Left cardiac atrium (tissue), 4 donors: ENCODE measurements around the gene FGD1. TPM values are rescaled to one million over a fixed set of nuclear protein-coding genes. Genes with fewer than 3 reads are reported as not detected.
A peak's percentile ranks its signal among the peaks of the same experiment; 100 is the strongest.

Experiments
- ATAC-seq, 2 donors: fragments of 200-7000 bp; cut with Tn5 transposase; one replicate each; pipeline ENCODE4 v1.9.1; 2020; ENCODE audit warnings: mild to moderate bottlenecking in 2 of 2, moderate library complexity in 2 of 2
- DNase-seq: peaks from one replicate; pipeline ENCODE4 v3.0.0-alpha.2; 2020
- intact Hi-C, 2 donors: fragments of 100-400 bp; cut with DNase I; formaldehyde crosslinking; loops; one replicate each; pipeline versions ENCODE4 v1.14.1 to v1.15.1; 2022 to 2023
- total RNA-seq, 2 donors: library from RNA; stranded (reverse); fragmentation: NEBNext Ultra II Directional; extraction: Animal tissue kit (Norgen Biotek cat#: 25700); gene quantifications; one replicate each; pipeline ENCODE4 v1.2.1, GENCODE V29; 2021
- donor health status: DM: no; HTN: yes; CAD: no.
- donor health status: DM: no; HTN: yes; CAD: no; lungs with severe emphysema.
- donor health status: DM: yes; HTN: yes; CAD: no.
- donor health status: Dilated cardiomyopathy.

The FGD1 gene
- total RNA-seq, 2 donors from 2014 or later = 4.6 to 5.3 TPM

DNA sequence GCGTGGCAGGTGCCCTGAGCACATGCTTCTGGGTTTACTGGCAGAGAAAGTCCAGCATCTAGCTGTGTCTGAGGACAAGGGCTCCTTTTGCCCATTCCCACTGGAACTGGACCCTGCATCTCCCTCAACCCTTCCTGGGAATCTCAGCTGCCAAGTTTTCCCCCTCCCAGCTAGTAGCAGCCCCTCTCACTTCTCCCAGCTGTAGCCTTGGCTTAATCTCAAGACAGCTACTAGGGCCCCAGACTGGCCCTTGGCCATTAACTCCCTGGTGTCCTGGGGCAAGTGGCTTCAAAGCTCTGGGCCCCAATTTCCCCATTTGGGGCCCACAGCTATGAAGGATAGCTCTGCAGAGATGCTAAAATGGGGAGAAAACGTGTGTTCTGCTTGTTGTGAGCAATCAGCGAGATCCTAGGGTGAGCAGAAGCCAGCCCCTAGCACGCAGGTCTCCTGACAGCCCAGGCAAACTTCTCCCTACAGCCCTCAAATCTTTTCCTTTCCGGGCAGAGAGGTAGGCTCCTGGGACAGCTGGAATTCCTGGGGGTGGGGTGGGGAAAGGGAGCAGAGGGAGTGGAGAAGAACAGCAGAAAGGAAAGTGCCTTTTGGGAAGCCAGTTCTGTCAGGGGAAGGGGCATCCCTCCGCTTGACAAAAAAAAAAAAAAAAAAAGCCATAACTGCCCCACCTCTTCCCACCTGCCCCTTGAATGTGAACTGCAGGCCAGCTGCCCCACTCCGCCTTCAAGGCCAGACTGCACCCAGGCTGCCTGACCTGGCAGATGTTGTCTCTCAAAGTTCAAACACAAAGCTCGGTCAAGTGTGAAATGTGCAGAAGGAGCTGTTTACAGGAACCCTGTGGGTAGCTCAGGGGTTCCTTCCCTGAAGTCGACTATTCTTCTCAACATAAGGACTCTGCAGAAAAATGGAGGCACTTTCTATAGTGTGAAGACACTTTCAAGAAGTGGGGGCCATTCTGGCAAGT is 16.6 kb downstream of the FGD1 start:
- no peak for ATAC-seq
- no peak for DNase-seq
- intact Hi-C loops = no loop called here

DNA sequence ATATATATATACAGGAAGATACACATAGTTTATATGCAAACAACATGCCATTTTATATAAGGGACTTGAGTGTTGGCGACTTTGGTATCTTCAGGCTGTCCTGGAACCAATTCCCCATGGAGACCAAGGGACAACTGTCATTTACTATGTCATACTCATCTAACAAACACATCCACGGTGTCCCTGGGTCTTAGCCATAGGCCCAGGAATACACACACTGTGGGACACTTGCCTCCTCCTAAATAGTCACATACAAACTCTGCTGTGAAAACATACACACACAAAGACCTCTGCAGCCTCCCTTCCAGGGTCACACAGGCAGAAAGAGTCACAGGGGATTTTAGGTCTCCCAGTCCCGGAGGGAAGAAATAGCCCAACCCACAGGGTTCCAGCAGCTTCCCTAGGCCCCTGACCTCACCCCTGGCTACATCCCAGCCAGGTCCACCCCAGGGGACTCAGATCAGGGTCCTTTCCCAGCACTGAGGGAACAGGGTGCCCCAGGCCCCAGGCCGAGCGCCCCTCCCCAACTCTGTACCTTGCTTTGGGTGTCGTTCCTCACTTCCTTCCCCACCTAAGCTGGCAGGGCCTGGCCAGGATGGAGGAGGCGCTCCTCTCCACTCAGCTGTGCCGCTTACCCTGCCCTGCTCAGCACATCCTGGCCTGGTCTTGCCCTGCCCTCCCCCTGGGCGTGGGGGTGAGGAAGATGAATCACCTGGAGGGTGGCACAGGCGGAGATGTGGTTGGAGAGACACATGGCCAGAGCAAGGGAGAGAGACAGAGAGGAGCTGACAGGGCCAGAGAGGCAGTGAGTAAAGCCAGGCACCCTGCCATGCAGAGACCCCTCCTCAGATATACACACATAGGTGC is 21.8 kb downstream of the FGD1 start:
- no peak for DNase-seq
- peak; percentile 12 to 86 for ATAC-seq
- intact Hi-C loops = no loop called here

DNA sequence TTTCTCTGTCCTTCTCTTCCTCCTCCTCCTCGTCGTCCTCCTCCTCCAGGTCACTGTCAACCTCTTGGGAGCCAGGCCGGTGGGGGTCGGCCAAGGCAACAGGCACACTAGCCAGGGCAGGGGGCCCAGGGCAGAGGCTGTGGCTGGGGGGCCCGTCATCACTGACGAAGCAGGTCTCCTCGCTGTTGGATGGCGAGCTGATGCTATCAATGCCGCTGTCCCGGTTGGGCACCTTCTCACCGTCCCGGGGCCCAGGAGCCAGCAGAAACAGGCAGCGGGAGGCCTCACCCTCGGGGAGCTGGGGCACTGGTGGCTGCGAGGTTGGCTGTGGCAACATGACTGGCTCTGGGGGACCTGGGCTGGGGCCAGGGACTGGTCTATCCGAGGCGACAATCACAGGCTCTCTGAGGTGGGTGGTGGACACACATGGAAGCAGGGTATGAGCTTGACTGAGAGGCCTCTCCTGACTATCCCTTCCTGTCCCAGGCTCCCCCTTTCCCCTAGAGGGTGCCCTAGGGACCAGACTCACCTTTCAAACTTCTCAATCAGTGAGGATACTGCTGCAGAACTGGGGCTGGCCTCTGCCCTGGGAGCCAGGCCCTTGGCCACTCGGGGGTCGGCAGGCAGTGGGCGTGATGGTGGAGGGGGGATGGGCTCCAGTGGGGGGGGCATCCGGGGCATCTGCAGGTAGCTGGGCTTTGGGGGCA is 25.8 kb downstream of the FGD1 start:
- intact Hi-C loops = no loop called here
- ATAC-seq = no peak

DNA sequence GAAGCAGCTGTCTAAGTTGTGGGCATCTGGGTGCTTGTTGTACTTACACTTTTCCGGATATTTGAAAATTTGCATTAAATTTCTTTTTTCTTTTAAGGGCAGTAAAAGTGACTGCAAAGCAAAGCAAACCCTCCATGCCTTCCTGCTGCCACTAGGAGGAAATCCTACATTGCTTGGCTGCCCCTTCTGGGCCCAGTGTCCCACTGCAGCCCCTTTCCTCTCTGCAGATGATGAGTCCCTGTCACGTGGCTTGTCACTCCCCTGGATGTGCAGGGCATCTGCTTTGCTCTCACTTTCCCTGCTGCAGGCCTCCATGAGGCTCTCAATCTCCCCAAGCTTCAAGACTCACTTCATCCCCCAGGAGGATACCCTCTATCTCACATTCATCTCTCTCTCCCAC is 43.1 kb downstream of the FGD1 start:
- ATAC-seq = no peak
- no peak for DNase-seq
- intact Hi-C loops = no loop called here

More for the DNA sequence above, 25.8 kb downstream of the FGD1 start:
- DNase-seq = no peak

DNA sequence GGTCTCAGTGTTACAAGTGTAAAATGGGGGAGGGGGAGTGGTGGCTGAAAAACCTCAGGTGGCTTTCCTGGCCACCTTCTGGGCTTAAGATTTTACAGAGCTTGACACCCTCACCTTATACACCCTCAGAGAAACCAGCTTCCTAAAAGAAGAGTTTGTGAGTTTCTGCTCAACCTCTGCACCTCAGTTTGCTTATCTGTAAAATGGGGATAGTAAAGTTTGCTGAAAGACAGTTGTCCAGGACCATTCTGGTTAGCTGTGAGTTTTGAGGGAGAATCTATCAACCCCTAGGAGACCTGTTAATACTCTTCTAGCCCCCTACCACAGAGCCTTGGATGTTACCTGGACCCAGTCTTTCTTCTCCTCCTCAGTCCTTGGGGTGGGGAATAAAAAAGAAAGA is 46.1 kb downstream of the FGD1 start:
- ATAC-seq = no peak
- intact Hi-C loops = no loop called here
- DNase-seq = no peak

DNA sequence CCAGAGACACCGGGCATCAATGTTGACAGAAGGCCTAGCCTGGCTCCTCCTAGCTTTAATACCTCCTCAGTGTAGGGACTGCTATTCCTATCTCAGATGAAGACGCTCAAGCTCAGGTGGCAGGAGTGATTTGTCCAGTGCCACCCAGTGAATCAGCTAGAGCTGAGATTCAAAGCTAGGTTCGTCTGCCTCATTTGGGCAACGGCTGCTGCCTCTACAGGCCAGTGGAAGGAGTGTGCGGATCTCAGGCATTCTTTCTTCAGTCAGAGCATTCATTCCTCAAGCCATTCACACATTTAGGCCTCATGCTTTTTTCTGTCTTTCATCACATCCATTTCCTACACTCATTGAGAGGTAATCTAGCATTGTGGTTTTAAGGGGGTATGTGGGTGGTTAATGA is 48.6 kb downstream of the FGD1 start:
- no peak for ATAC-seq
- intact Hi-C loops = no loop called here
- no peak for DNase-seq

DNA sequence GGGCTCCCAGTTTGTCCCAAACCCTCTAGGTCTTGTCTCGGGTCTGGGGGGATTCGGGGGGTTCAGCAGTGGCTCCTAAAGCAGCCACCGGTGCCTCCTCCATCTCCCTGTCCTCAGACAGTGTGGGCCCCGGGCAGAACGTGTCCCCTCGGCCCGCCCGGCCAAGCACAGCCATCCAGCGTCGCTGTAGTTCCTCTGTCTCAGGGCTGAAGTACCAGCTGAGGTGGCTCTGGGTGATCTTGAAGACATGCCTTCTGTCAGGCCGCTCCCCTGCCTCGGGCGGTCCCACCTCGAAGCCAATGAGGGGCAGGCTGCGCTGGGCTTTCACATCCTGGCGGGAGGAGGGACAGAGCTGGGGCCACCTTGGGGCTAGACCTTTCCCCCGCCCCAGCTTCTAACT is 50.0 kb downstream of the FGD1 start:
- intact Hi-C loops = no loop called here
- DNase-seq = no peak
- no peak for ATAC-seq

DNA sequence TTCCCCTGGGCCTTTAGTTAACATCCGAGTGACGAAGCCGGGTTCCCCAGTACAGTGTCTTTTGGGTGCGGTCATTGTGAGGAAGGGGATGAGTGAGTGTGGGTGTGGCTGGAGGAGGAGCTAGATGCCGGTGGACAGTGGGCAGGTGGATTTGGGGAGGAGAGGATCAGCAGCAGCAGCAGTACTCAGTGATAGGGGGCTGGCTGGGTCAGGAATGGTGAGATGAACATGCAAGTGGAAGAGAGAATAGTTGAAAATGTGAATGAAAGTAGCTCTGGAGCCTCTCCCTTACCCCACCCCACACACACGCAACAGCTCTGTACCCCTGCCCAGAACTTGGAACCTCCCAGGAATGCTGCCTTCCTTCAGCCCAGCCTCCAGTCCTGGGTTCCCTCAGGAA is 51.3 kb downstream of the FGD1 start:
- ATAC-seq = no peak
- intact Hi-C loops = no loop called here

DNA sequence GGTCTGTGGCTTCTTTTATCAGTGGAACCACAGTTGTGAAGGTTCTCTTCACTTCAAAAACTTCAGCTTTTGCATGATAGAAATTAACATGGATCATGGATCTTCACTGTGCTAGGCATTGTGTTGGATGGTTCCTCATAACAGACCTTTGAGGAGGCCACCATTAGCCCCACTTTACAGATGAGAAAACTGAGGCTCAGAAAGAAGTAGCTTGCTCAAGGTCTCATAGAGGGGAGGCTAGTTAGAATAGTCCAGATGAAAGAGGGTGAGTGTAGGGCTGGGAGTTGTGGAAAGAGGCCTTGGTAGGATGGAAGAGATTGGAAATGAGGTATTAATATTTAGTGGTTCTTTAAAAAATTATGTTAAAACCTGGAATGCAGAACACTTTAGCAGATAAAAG is 53.2 kb downstream of the FGD1 start:
- DNase-seq (no peak), ATAC-seq (no peak)
- intact Hi-C loops = no loop called here

More for the DNA sequence above, 51.3 kb downstream of the FGD1 start:
- no peak for DNase-seq

DNA sequence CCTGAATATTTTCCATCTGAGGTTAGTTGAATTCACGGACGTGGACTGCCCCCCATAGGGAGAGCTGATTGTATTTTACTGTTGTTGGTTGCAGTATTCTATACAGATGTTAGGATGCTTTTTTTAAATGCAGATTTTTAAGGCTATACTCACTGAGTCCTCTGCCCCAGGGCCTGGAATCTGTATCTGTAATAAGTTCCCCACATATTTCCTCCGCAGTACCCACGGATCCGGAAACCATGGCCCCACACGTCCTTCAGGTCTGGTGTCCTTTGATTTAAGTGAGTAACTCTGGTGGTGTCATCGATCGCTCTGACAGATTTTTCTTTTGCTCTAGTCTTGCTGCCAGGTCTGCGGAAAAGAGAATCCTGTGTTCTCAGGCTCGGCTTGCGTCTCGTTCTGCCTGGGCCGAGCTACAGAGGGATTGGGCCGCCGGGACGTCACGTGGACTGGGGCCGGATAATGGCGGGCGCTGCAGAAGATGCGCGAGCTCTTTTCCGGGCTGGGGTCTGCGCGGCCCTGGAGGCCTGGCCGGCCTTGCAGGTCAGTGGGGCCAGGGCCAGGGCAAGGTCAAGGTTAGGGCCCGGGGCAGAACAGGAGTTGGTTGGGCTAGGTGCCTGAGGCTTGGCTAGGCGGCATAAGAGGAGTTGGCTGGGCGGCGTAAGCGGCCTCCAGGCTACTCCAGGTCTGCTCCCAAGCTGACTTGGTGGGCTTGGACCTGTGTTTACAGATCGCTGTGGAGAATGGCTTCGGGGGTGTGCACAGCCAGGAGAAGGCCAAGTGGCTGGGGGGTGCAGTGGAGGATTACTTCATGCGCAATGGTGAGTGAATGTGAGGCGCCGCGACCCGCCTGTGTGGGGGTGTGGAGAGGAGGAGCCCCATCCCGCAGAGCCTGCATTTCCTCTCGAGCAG is 55.8 kb downstream of the FGD1 start, which contains the start of gene TSR2:
TSS of gene TSR2 (plus strand) at position 445 of the 912 bp plus-strand sequence. CDS start at position 463, 18 bp downstream.
- ATAC-seq (peak; percentile 98), DNase-seq (peak; percentile 86)
- intact Hi-C loops = no loop called here

DNA sequence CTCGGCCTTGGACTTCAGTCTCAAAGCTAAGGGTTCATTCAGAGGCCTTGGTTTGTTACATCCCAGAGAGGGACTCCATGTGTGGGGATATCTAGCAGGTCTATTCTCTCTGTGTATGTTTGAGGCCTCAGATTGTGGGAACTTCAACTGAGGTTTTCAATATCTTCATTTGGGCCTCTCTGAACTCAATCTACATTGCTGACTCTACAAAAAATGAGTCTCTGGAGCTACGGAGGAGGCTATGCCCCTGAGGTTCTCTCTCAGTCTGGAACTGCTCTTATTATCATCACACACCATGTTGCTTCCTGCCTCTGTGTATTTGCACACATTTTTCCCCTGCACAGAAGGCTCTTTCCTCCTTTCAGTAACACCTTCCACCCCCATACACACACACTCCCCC is 60.9 kb downstream of the FGD1 start:
- no peak for ATAC-seq
- intact Hi-C loops = no loop called here

DNA sequence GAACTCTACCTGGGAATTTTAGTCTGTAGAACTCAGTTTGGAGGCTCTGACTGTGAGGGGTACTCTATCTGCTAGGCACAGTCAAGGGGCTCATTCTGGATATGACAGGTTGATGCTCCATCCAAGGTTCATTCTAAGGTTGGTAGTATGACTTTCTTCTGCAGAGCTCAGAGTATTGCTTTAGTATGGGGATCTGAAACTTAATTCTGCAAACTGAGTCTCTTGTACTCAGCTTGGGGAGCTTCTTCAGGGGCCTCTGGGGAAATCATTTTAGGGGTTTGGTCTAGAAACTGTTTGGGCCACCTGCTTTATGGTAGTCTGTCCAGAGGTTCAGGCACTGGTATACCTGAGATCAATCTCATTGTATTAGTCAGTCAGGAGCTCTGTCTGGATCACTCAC is 65.5 kb downstream of the FGD1 start:
- intact Hi-C loops = no loop called here
- DNase-seq (no peak), ATAC-seq (no peak)

More for the DNA sequence above, 60.9 kb downstream of the FGD1 start:
- DNase-seq = no peak

DNA sequence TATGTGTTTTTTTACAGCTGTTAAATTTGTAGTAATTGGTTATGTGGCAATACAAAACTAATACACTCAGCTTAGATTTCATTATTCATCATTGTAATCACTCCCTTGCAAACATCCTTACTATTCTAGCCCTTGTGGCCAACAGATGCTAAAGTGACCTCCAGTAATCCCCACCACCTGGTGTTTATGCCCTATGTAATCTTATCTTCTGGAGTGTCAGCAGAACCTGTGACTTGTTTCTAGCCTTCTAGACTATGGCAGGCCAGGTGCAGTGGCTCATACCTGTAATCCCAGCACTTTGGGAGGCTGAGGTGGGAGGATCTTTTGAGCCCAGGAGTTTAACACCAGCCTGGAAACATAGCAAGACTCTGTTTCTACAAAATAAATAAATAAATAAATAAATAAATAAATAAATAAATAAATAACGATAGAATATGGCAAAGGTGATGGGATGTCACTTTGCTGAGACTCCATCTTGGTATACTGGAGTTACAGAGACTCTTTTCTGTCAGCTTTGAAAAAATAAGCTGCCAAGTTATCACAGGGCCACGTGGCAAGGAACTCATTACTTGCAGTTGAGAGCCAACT is 68.1 kb downstream of the FGD1 start:
- intact Hi-C loops = no loop called here
- DNase-seq (no peak), ATAC-seq (no peak)

DNA sequence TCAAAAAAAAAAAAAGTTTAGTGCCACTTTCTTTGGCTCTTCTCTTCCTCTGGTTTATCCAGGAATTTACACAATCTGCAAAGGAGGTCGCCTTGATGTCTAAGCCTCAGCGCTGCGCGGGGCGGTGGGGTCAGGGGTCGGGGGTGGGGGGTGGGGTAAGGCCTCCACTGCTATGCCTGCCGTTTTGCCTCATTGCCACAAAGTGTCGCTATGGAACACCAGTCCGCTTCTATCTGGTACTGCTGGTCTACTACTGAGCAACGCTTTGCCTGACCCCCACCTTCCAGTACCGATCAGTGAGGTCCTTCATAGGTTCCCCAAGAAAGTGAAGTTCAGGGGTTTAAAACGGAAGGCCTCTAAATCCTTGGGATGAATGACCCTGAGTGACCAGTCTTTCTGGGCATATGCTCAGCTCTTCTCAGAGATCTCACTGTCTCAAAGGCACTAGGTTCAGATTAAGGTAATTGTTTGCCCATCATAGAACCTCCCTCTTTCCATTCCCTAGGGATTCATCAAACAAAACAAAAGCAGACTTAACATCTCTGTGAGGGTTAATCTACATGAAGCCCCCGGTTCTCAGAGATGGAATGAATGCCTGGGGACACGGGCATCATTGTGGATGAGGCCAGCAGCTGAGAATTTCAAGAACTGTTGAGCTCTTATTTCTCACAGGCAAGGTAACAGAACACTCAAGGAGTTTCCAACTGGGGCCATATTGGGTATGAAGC is 72.7 kb downstream of the FGD1 start:
- intact Hi-C loops = no loop called here
- ATAC-seq (no peak), DNase-seq (no peak)

DNA sequence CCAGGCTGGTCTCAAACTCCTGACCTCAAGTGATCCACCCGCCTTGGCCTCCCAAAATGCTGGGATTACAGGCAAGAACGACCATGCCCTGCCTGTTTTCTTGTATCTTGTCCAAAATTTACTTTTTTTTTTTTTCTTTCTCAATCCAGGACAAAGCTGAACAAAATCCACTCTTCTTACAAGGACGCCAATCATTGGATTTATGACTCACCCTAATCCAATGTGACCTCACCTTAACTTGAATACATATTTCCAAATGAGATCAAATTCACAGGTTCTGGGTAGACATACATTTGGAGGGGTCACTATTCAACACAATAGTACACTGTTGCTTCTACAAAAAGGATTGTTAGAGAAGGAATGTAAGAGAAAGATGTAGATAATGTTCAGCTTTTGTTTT is 73.9 kb downstream of the FGD1 start:
- DNase-seq = no peak
- intact Hi-C loops = no loop called here
- no peak for ATAC-seq

DNA sequence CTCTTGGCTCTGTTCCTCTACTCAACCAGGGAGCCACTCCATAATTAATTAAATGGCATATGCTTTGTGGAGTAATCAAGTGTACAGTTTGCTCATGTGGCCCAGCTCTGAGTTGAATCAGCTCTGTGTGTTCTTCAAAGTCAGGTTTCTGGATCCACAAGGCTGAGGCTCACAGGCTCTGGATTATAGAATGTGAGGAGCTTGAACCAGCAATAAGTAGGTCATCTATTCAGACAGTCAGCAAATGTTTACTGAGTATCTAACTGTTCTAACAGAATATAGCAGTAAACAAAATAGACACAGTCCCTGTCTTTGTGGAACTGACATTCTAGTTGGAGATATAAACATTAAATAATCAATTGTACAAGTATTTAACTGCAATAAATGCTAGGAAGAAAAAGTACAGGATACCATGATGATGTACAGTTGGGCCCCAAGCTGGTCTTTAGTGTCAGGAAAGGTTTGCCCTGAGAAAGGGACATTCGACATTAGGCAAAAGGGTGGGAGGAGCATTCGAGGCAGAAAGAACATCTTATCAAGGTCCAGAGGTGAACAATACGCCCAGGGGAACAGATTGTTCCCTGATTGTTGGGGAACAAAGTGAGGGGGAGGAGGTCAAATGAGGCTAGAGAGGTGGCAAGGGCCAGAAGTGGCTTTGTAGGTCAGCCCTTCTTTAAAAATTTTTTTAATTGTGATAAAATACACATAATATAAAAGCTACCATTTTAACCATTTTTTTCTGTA is 76.3 kb downstream of the FGD1 start:
- DNase-seq (no peak), ATAC-seq (peak in 1 of 2 donors; percentile 25)
- intact Hi-C loops = no loop called here

DNA sequence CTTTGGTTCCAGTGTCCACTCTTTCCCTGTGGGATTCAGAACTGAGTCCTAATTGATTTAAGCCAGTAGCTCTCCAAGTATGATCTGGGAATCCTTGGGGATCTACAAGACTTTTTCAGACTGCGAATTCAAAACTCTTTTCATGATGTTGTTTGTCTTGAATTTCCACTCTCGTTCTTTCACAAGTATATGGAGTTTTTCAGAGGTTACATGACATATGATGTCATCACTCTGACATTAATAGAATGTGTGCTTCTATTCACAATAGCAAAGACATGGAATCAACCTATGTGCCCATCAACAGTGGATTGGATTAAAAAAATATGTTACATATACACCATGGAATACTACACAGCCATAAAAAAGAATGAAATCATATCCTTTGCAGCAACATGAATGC is 79.1 kb downstream of the FGD1 start:
- ATAC-seq (no peak), DNase-seq (no peak)
- intact Hi-C loops = no loop called here
